Endothelial cell of umbilical vein (primary cell): Measurements from ENCODE around the gene GRAMD1B. TPM values are rescaled to one million over a fixed set of nuclear protein-coding genes. Genes with fewer than 3 reads are reported as not detected.

ENCODE experiments used
- BruUV-seq: library from RNA; stranded (reverse); fragments of 400-500 nt; replicated peaks from 2 replicates; lab custom pipeline; 2021; lab: Mats Ljungman, UMichigan
- CTCF ChIA-PET: fragments of 300-600, 350-600 bp; sonication (Branson Sonifier 250); formaldehyde crosslinking; loops from one replicate; lab custom pipeline; 2021; ENCODE audit warnings: antibody characterized with exemption, inconsistent platforms; lab: Charles Lee
- POLR2A ChIA-PET: fragments of 300-600, 350-600 bp; sonication (Branson Sonifier 250); formaldehyde crosslinking; loops from one replicate; lab custom pipeline; 2021; ENCODE audit warnings: antibody characterized with exemption, inconsistent platforms; lab: Charles Lee
- DNase-seq: peaks from one replicate; pipeline ENCODE4 v3.0.0-alpha.2; 2011; ENCODE audit warnings: low read depth, low spot score
- FAIRE-seq: peaks from 2 replicates; lab custom pipeline; 2011; peaks lifted over from hg19 to GRCh38; lab: Jason Lieb, UNC
- H2AFZ ChIP-seq: 2 replicates; pipeline ENCODE4 v1.6.0; 2012; ENCODE audit warnings: low read depth, low read length, control low read depth, inconsistent platforms
- H3K27ac ChIP-seq: 2 replicates; pipeline ENCODE4 v1.5.1; 2011; ENCODE audit warnings: low read depth, mild to moderate bottlenecking, control low read depth, low read length, moderate library complexity; ENCODE audit not compliant: insufficient read depth
- H3K27me3 ChIP-seq, 2 experiments: 2 replicates each; pipeline versions ENCODE4 v1.6.0 to v1.6.1; 2011; ENCODE audit warnings: low read length in 2 of 2, mixed read lengths in 1 of 2; ENCODE audit not compliant: control insufficient read depth in 2 of 2, insufficient read depth in 2 of 2
- H3K36me3 ChIP-seq, 2 experiments: 2 replicates in 1 of 2; 3 replicates in 1 of 2; pipeline ENCODE4 v1.5.1; 2011; ENCODE audit warnings: low read length in 2 of 2, mild to moderate bottlenecking in 1 of 2, moderate library complexity in 1 of 2; ENCODE audit not compliant: control insufficient read depth in 2 of 2, insufficient read depth in 2 of 2; ENCODE audit errors: extremely low read depth in 1 of 2
- H3K4me1 ChIP-seq: 3 replicates; pipeline ENCODE4 v1.5.1; 2011; ENCODE audit warnings: mild to moderate bottlenecking, low read length; ENCODE audit not compliant: control insufficient read depth, insufficient read depth; ENCODE audit errors: extremely low read depth
- H3K4me2 ChIP-seq: 2 replicates; pipeline ENCODE4 v1.6.1; 2011; ENCODE audit warnings: low read length, control low read depth, mixed read lengths; ENCODE audit not compliant: insufficient read depth
- H3K4me3 ChIP-seq, 3 experiments: fragments of 200-600 bp in 1 of 3; sonication (generic), shearing (Covaris generic) in 1 of 3; replicated peaks in 1 of 3; 2 replicates each; pipeline ENCODE4 v1.5.1; 2011 to 2016; ENCODE audit warnings: control low read depth in 3 of 3, low read length in 3 of 3, mild to moderate bottlenecking in 2 of 3, inconsistent platforms in 1 of 3, low read depth in 1 of 3, moderate library complexity in 1 of 3; ENCODE audit not compliant: insufficient read depth in 1 of 3
- H3K79me2 ChIP-seq: 2 replicates; pipeline ENCODE4 v1.6.0; 2012; ENCODE audit warnings: low read length, inconsistent platforms; ENCODE audit not compliant: control insufficient read depth, insufficient read depth
- H3K9ac ChIP-seq: replicated peaks from 2 replicates; pipeline ENCODE3; 2011; ENCODE audit warnings: low read length, control low read depth; ENCODE audit not compliant: insufficient read depth; ENCODE audit errors: extremely low read depth
- H3K9me1 ChIP-seq: replicated peaks from 3 replicates; pipeline ENCODE4 v1.6.0; 2011; ENCODE audit warnings: mild to moderate bottlenecking, low read length; ENCODE audit not compliant: control insufficient read depth, insufficient read depth; ENCODE audit errors: extremely low read depth
- H3K9me3 ChIP-seq: replicated peaks from 2 replicates; pipeline ENCODE4 v1.5.1; 2012; ENCODE audit warnings: low read length, inconsistent platforms; ENCODE audit not compliant: control insufficient read depth, insufficient read depth
- H4K20me1 ChIP-seq: replicated peaks from 2 replicates; pipeline ENCODE3; 2011; ENCODE audit warnings: mild to moderate bottlenecking, low read length; ENCODE audit not compliant: control insufficient read depth, insufficient read depth; ENCODE audit errors: extremely low read depth
- EZH2 ChIP-seq: IDR thresholded peaks from 2 replicates; pipeline ENCODE4 v1.6.1; 2012; ENCODE audit warnings: borderline replicate concordance, low read depth, mild to moderate bottlenecking, moderate library complexity, low read length, inconsistent platforms; ENCODE audit not compliant: severe bottlenecking
- FOS ChIP-seq: IDR thresholded peaks from 2 replicates; pipeline ENCODE4 v1.6.1; 2011; ENCODE audit warnings: mild to moderate bottlenecking, low read length, moderate library complexity, borderline replicate concordance; ENCODE audit not compliant: insufficient read depth
- GATA2 ChIP-seq: IDR thresholded peaks from 2 replicates; pipeline ENCODE4 v1.7.0; 2011; ENCODE audit warnings: low read depth, mild to moderate bottlenecking, moderate library complexity, mixed read lengths, low read length; ENCODE audit not compliant: insufficient read length, insufficient read depth
- JUN ChIP-seq: IDR thresholded peaks from 2 replicates; pipeline ENCODE4 v1.6.1; 2011; ENCODE audit warnings: borderline replicate concordance, low read depth; ENCODE audit not compliant: insufficient read length, insufficient read depth
- MYC ChIP-seq: IDR thresholded peaks from one replicate; pipeline ENCODE4 v1.6.1; 2011; ENCODE audit warnings: mild to moderate bottlenecking, low read depth, low read length
- POLR2A ChIP-seq: IDR thresholded peaks from 2 replicates; pipeline ENCODE4 v1.6.1; 2012; ENCODE audit warnings: low read depth, mild to moderate bottlenecking, control low read depth, low read length
- POLR2AphosphoS5 ChIP-seq: IDR thresholded peaks from 2 replicates; pipeline ENCODE4 v1.6.1; 2012; ENCODE audit warnings: low read depth, mild to moderate bottlenecking, control low read depth, low read length, moderate library complexity; ENCODE audit not compliant: insufficient read depth
- dilution Hi-C: fragments of 300-500 bp; cut with MboI; formaldehyde crosslinking; loops from one replicate; pipeline ENCODE4 v1.15.0; 2019; ENCODE audit warnings: low sequenced_read_pairs; ENCODE audit not compliant: extremely low pct_ligation_motif_present
- intact Hi-C: fragments of 100-400 bp; cut with micrococcal nuclease; formaldehyde crosslinking; loops from one replicate; pipeline ENCODE4 v1.10.0; 2022
- polyA plus RNA-seq, 4 experiments: library from polyadenylated mRNA; depleted of rRNA in 3 of 4; stranded (reverse) in 3 of 4; unstranded in 1 of 4; fragments of >200 nt; gene quantifications; 2 replicates each; pipeline versions ENCODE4 v1.2.1 to v1.2.3, GENCODE V29; 2011 to 2012; ENCODE audit warnings: missing spikeins in 1 of 4
- total RNA-seq: library from RNA; stranded (reverse); gene quantifications from 2 replicates; pipeline ENCODE4 v1.2.3, GENCODE V29; 2021
- TF ChIP-seq, protein P1 (sequence below): IDR thresholded peaks from 2 replicates; pipeline ENCODE4 v1.6.1; 2011; ENCODE audit not compliant: insufficient read depth, insufficient read length
- TF ChIP-seq, protein P2 (sequence below), 2 donors: IDR thresholded peaks; 1 replicate in 1 of 2; 2 replicates in 1 of 2; pipeline ENCODE4 v1.5.1; 2011; ENCODE audit warnings: low read length in 2 of 2, mild to moderate bottlenecking in 2 of 2, moderate library complexity in 2 of 2, control low read depth in 1 of 2, inconsistent platforms in 1 of 2, low read depth in 1 of 2; ENCODE audit not compliant: insufficient read depth in 1 of 2; ENCODE audit errors: extremely low read depth in 1 of 2

Gene GRAMD1B
- total and polyA plus RNA-seq, 2 donors (not counting 3 experiments of a cell fraction or from before 2014, with no cell fraction given): 5.1 to 11.1 TPM

DNA sequence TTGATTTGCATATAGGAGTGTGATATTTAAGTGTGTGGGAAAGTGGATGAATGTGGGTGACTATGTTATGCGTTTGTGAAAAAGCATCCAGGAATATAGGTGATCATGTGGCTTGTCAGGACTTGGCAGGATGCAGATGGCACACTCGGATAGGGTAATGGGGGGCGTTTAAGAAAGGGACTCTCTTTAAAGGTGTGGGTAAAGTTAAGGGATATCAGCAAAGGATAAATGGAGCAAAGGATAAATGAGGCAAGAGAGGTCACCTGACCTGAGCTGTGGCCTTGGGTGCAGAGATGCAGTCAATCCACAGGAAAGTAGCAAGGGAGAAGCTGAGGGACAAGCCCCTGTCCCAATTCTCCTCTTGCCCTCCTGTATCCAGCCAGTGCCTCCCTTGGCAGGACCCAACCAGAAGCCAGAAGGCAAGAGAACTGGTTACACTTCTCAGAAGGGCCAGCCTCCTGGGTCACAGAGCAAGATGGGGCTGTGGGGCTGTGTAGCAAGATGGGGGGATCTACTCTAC, 47.5 kb upstream of the GRAMD1B start:
- dilution Hi-C loops (no loop called here), intact Hi-C loops (no loop called here)
- BruUV-seq: no TSS peak
- no peaks in the 10 kb centered on the region for H3K4me1 ChIP-seq
- TF ChIP-seq, protein P1, sequence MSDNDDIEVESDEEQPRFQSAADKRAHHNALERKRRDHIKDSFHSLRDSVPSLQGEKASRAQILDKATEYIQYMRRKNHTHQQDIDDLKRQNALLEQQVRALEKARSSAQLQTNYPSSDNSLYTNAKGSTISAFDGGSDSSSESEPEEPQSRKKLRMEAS: no peak
- no peak for TF ChIP-seq GATA2
- TF ChIP-seq MYC: no peak
- no peak for TF ChIP-seq FOS
- no peak for TF ChIP-seq EZH2
- TF ChIP-seq, protein P2, sequence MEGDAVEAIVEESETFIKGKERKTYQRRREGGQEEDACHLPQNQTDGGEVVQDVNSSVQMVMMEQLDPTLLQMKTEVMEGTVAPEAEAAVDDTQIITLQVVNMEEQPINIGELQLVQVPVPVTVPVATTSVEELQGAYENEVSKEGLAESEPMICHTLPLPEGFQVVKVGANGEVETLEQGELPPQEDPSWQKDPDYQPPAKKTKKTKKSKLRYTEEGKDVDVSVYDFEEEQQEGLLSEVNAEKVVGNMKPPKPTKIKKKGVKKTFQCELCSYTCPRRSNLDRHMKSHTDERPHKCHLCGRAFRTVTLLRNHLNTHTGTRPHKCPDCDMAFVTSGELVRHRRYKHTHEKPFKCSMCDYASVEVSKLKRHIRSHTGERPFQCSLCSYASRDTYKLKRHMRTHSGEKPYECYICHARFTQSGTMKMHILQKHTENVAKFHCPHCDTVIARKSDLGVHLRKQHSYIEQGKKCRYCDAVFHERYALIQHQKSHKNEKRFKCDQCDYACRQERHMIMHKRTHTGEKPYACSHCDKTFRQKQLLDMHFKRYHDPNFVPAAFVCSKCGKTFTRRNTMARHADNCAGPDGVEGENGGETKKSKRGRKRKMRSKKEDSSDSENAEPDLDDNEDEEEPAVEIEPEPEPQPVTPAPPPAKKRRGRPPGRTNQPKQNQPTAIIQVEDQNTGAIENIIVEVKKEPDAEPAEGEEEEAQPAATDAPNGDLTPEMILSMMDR (IDR thresholded peaks at IDR 0.05; ENCODE audit: extremely low read depth in 1 of 2, insufficient read depth in 1 of 2, low read depth in 1 of 2, low read length in 2 of 2): no peak
- TF ChIP-seq POLR2A: no peak
- TF ChIP-seq POLR2AphosphoS5: no peak
- no peak for TF ChIP-seq JUN
- H3K9me3 ChIP-seq: no peaks in the 10 kb centered on the region
- DNase-seq (no peak), FAIRE-seq (no peak)
- H3K9me1 ChIP-seq: no peaks in the 10 kb centered on the region
- H3K27ac ChIP-seq: no peak overlapping the region
- POLR2A ChIA-PET: no interaction called here
- H3K36me3 ChIP-seq: no peaks in the 10 kb centered on the region
- H3K9ac ChIP-seq: no peak overlapping the region
- no peak overlapping the region for H3K4me2 ChIP-seq
- H3K27me3 ChIP-seq: peaks cover 3 to 5% of the 10 kb centered on the region in 2 experiments
- H3K79me2 ChIP-seq: no peaks in the 10 kb centered on the region
- no peak overlapping the region for H3K4me3 ChIP-seq
- no peak overlapping the region for H2AFZ ChIP-seq
- CTCF ChIA-PET: interaction anchor here (1.1 kb wide), 1 partner anchor 96 kb away, joined by 3 read pairs; no protein-coding TSS in a partner anchor
- H4K20me1 ChIP-seq: no peaks in the 10 kb centered on the region
